C4-2B (cell line): ENCODE data around the gene ATP5PO.

Experiments used
- ZFX ChIP-seq: fragments of 450-650 bp; IDR thresholded peaks from 2 replicates; pipeline ENCODE4 v1.6.1; 2017
- TF ChIP-seq, protein P1 (sequence below): fragments of 450-650 bp; conservative IDR thresholded peaks from 2 replicates; pipeline ENCODE4 v1.5.1; 2017; ENCODE audit warnings: mild to moderate bottlenecking

DNA sequence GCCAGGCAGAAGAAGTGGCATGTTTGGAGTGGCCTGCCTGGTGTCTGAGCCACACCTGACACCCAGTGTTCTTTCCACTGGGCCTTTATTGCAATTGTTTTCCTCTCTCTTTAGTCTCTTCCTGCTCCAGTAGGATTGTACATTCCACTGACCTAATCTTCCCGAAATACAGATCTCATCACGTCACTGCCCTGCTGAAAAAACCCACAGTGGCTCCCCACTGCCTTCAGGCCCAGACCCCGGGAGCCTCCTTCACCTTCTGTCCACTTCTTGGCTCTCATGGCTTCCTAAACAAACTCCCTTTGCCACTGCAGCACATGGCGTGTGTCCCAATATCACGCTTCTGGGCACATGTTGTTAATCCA lies 25.3 kb upstream of the ATP5PO start:
- TF ChIP-seq, protein P1, sequence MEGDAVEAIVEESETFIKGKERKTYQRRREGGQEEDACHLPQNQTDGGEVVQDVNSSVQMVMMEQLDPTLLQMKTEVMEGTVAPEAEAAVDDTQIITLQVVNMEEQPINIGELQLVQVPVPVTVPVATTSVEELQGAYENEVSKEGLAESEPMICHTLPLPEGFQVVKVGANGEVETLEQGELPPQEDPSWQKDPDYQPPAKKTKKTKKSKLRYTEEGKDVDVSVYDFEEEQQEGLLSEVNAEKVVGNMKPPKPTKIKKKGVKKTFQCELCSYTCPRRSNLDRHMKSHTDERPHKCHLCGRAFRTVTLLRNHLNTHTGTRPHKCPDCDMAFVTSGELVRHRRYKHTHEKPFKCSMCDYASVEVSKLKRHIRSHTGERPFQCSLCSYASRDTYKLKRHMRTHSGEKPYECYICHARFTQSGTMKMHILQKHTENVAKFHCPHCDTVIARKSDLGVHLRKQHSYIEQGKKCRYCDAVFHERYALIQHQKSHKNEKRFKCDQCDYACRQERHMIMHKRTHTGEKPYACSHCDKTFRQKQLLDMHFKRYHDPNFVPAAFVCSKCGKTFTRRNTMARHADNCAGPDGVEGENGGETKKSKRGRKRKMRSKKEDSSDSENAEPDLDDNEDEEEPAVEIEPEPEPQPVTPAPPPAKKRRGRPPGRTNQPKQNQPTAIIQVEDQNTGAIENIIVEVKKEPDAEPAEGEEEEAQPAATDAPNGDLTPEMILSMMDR: no peak
- no peak for TF ChIP-seq ZFX
